HG03469 (cell line): ENCODE measurements around the gene BLOC1S6.
"Not testable (repeated sequence)": the region's sequence is repeated elsewhere in the genome, so short reads cannot be mapped to it uniquely, and the experiment has no call there.

Experiments used
- ATAC-seq: cut with Tn5 transposase; IDR thresholded peaks from one replicate; pipeline ENCODE4 v1.9.1; 2021; ENCODE audit warnings: mild to moderate bottlenecking, moderate library complexity, moderate number of reproducible peaks; ENCODE audit not compliant: unreplicated experiment

BLOC1S6 gene

DNA sequence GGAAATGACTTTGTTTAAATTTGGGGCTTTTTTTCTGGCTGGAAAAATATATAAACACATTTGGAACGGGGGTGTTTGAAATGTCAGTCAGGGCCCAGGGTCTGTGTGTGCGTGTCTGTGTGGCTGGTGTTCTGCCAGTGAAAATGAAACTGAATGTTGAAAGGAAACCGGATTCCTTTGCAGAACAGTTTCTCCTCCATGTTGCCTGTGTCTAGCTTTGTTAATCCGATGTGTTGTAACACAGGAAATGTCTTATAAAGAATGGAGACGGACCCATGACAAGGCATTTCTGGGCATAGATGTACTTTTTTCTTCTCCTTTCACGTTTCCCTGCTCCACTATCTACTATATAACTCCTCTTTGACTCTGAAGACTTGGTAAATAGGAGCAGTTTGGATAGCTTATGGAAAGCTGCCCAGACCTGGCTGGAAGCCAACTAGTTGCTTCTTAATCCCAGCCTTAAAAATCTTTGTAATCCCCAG, 50.4 kb downstream of the BLOC1S6 start:
- ATAC-seq = peak; percentile 47

DNA sequence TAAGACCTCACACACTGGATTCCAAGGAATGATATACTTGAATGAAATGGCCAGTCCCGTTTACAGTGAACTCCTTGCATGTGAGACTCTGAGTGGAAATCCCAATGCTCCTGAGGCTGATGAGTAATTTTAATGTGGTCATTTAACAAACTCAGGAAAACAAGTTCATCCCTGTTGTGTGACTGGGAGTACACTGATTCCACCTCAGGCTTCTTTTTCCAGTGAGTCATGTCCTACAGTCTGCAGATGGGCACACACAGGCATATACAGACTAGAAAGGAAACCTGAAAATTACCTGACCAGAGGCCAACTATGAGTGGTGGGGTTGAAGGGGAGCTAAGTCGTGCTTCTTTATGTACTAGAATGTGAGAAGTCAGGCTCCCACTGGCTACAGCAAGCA, 53.4 kb downstream of the BLOC1S6 start:
- no peak for ATAC-seq

DNA sequence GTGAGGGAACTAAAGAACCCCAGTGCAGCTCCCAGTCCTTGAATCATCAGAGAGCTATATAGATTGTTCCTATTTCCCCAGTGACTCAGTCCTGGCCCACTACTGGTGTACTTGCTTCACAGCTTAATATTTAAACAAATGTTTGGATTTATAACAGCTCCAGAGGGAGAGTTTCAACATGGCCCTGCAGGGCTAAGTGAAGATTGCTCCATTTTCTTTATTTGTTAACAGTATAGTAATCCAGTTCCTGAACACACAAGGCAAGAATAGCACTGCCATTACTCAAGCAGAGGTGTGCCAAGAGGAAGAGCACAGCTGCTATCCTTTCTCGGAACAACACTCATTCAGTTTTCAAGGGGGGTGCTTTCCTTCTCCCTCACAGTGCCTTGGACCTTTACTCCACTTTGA, 54.2 kb downstream of the BLOC1S6 start:
- no peak for ATAC-seq

DNA sequence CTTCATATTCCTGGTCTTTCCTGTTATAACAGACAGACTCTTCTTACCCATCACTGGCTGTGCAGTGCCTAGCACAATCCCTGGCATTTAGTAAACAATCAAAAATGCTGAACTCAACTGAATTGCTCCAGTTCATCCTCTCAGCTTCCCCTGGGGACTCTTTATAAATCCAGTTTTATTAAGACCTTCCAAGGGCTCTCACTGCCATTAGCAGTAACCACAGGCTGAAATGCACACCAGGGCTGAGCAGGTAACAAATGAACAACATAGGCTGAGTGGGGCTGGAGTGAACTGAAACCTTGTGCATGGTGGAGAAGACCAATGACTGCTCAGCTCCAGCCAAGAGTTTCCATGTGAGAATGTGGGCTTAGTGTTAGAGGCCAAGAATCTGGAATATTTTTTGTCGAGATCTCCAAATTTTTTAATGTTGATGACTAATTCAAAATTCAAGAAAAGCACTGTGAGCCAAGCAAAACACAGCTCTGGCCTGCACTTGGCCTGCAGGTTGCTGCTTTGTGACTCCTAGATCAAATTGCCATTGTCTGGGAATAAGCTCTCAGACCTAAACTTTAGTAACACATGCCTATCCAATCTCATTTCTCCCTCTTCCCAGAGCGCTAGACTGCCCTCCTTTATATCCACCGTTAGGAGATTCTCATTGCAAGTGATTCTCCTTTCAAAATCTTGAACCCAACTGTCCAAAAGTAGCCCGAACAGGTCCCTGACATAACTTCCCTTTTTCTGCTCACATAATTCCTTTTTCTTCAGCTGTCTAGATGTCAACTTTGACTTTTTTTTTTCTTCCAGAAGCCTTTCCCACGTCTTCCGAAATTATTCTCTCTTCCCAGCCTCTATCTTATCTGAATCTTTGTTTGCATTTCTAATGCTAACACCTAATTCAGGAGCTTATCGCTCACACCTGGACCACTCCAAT, 55.1 kb downstream of the BLOC1S6 start:
- no peak for ATAC-seq

DNA sequence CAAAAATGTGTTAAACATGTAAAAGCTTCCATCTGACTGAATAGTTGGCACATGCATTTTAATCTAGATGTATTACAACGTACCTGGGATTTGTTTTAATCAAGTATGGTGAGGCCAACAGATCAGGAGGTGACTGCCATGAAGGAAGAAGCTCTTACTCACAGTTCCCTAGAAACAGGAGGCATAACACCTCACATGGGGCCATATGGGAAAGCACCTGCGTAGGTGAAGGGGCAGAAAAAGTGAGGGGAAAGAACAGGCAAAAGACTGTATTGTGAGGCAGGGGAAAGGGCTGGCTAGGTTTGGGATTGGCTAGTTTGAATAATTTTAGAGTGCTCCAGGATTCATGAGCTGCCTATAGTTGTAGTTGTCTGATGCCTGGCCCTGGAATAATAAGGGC, 57.3 kb downstream of the BLOC1S6 start:
- ATAC-seq = no peak

DNA sequence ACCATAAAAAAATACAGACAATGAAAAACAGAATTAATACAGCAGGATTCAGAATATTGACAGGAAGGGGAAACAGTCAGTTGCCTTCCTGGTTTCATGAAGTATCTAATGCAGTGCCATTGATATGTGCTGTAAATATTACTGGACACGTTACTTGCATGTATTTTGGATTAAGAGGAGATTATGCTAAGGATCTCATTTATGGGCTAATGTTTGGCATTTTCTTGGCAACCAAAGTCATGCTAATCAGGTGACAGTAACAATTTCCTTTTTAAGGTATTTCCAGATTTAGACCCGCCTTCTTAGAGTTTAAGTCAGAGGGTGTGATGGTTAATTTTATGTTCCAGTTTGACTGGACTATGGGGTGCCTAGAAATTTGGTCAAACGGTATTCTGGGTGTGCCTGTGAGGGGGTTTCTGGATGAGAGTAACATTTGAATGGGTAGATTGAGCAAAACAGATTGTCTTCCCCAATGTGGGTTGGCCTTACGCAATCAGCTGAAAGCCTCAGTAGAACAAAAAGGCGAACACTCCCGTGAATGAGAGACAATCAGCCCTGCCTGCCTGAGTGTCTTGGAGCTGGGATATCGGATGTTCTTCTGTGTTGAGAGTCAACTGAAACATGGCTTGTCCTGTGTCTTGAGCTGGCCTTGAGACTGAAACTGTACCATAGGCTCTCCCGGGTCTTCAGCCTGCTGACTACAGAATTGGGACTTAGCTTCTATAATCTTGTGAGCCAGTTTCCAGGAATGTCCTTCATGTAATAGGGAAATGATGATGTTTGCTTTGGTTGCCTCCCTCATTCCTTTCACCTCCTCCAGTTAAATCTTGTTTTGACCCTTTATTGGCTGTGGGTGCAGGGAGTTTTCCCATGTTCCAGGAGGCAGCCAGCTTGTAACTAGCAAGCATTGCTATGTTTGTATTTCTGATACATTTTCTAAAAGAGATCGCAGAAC, 58.1 kb downstream of the BLOC1S6 start:
- no peak for ATAC-seq

DNA sequence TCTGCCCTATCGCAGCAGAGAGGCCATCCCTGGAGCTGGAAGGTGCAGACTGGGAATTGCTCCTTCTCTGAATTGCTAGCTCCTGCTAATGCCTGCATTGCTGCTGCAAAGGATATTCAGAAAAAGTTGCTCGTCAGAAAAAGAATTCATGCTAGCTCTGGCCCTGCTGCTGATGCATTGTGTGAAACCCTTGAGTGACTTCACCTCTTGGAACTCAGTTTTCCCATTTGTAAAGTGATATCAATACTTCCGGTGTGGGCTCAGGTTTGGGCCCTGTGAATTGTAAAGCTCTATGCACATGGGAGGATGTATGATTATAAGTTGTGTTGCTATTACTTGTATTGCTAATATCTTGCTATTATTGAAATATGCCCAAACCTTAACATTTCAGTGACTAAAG, 59.0 kb downstream of the BLOC1S6 start:
- no peak for ATAC-seq

DNA sequence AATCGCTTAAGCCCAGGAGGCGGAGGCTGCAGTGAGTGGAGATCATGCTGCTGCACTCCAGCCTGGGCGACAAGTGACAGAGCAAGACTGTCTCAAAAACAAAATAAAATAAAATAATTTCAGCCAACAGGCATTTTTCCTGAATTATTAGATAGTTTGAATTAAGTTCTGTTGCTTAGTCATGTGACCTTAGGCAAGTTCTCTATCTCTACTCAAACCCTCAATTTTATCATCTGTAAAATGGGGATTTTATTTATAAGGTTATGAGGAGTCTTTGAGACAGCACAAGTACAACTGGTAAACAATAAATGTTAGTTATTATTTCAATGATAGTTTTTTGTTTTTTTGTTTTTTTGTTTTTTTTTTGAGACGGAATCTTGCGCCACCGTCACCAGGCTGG, 60.6 kb downstream of the BLOC1S6 start:
- no peak for ATAC-seq

DNA sequence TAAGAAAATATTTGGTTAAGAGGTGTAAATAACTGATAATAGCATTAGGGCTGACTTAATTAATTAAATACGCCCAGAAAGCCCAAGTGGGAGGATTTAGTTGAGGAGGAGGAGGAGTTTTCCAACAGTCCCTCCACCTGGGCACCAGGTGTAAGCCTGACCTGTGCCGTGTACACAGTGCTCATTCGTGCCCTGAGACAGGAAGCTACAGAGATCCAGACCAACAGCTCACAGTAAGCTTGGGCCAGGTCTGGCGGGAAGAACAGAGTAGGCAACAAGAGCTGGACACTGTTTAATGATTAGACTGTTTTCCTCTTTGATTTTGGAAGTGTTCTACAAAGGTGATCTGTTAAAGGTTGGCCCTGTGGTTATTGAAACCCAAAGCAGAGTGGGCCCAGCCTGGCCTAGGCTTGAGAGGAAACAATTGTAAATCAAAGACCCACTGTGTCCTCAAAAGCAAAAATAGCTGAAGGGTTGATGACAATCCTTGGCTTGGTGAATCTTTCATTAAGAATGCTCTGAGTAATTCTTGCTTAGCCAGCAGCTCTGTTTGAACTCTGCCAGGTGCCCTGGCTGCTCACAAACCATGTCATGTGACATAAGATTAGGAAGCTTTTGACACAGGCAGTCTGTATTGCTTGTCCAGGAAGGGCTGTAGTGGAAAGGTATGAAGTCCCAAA, 61.5 kb downstream of the BLOC1S6 start:
- peak; percentile 45 for ATAC-seq

DNA sequence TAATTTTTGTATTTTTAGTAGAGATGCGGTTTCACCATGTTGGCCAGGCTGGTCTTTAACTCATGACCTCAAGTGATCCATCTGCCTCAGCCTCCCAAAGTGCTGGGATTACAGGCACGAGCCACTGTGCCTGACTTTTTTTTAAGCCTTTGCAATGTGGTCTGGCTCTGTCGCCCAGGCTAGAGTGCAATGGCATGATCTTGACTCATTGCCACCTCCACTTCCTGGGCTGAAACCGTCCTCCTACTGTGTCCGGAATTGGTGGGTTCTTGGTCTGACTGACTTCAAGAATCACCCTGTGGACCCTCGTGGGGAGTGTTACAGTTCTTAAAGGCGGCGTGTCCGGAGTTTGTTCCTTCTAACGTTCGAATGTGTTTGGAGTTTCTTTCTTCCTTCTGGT, 62.8 kb downstream of the BLOC1S6 start:
- not testable (repeated sequence) for ATAC-seq

DNA sequence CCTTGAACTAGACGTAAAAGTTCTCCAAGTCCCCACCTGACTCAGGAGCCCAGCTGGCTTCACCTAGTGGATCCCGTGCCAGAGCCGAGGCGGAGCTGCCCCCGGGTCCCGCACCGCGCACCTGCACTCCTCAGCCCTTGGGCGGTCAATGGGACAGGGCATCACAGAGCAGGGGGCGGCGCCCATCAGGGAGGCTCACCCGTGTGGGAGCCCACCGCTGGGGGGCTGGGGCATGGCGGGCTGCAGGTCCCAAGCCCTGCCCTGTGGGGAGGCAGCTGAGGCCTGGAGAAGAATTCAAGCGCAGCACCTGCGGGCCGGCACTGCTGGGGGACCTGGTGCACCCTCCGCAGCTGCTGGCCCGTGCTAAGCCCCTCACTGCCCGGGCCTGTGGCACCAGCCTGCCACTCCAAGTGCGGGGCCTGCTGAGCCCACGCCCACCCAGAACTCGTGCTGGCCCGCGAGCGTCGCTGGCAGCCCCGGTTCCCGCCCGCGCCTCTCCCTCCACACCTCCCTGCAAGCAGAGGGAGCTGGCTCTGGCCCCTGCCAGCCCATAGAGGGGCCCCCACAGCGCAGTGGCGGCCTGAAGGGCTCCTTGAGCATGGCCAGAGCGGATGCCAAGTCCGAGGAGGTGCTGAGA, 63.8 kb downstream of the BLOC1S6 start:
- ATAC-seq = no peak

DNA sequence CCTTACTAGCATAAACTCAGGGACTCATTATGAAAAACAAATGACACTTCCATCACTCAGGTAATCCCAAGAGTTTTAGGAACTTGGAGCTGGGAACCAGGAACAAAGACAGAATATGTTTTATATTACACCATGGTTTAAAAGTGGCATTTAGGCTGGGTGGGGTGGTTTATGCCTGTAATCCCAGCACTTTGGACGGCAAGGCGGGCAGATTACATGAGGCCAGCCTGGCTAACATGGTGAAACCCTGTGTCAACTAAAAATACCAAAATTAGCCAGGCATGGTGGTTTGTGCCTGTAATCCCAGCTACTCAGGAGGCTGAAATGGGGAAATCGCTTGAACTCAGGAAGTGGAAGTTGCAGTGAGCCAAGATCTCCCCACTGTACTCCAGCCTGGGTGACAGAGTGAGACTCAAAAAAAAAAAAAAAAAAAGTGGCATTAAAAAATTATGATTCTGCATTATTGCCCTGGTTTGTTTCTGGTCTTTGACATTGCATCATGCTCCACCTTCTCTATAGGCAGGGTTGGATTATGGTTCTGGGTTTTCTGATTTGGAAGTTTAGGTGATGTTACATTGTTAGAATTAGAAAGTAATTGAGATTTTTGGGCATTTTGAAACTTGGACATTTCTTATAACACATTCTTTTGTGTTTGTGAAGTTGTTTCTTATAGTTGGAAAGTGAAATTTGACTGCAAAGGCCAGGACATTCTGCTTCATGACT, 66.7 kb downstream of the BLOC1S6 start:
- ATAC-seq = no peak

DNA sequence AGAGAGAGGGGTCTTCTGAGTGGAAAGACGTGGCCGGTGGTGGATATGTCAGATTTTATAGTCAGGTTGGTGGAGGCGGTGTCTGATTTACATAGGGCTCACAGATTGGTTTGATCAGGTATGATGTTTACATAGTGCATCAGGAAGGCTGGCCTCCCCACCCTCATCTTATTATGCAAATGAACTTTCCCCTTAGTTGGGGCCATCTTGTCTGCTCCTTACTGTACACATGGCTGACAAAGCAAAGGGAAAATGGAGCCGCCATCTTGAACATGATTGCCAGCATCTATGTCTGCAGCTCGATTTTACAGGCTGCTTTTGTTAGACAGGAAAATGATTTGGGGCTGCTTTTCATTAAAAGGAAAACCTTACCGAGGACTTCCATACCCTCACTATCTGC, 67.6 kb downstream of the BLOC1S6 start:
- no peak for ATAC-seq

DNA sequence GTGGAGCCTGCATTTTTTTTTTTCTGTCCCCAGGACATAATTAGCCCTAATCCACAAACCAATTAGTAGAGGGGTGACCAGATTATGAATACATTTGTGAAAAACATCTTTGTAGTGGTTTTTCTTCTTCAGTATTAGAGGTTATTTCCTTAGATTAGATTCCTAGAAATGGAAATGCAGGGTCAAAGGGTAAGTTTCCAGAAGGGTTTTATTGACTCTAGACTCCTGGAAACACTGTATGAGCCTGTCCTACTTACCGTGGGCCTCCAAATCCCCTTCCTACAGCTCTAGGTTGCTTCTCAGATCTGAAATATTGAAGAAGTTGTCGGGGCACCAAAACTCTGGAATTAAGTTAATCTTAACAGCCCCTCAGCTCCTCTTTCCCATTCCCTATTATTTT, 70.1 kb downstream of the BLOC1S6 start:
- ATAC-seq = no peak

DNA sequence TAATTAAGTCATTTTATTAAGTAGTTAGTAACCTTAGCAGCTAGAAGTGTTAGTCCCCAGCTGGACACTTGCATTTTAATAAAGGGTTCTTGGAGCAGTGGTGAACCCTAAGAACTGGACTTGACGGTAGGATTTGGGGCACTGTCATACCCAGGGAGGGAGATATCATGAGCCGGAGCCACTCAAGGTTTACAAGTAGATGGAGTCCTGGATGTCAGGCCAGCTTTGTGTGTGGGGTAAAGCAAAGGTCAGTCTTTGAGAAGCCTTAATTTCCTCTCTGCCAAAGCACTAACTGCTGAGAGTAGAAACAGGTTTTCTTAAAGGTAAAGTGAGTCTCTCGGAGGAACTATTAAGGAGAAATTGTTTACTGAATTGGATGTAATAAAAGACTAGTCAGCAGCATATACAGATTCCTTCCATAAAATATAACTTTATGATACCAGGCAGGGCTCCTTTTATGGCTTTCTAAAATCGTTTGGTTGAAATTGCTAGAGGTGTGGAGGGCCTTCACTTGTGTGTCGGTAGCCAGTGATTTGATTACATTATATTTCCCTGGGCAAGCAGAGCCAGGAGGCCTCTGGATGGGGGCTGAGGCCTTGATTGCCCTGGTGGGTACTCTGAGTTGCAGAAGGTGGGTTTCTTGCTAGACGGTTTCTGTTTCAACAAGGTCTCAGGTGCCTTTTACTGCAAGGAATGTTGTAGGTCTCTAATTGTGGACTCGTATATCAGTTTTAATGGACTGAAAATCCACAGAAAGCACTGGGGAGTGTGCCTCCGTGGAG, 70.8 kb downstream of the BLOC1S6 start:
- ATAC-seq = no peak
